HFF-Myc (cell line): ENCODE data around the gene DCAF10.

Source experiments
- DNase-seq: peaks from one replicate; pipeline ENCODE4 v3.0.0-alpha.2; 2011; ENCODE audit warnings: low read depth; ENCODE audit errors: extremely low read depth
- H3K4me3 ChIP-seq: replicated peaks from 2 replicates; pipeline ENCODE4 v1.5.1; 2011; ENCODE audit warnings: low read depth, mild to moderate bottlenecking, control low read depth, low read length
- TF ChIP-seq, protein P1 (sequence below): IDR thresholded peaks from 2 replicates; pipeline ENCODE4 v1.5.1; 2012; ENCODE audit warnings: mild to moderate bottlenecking, low read depth, low read length, control low read depth; ENCODE audit errors: missing control alignments

Gene DCAF10

DNA sequence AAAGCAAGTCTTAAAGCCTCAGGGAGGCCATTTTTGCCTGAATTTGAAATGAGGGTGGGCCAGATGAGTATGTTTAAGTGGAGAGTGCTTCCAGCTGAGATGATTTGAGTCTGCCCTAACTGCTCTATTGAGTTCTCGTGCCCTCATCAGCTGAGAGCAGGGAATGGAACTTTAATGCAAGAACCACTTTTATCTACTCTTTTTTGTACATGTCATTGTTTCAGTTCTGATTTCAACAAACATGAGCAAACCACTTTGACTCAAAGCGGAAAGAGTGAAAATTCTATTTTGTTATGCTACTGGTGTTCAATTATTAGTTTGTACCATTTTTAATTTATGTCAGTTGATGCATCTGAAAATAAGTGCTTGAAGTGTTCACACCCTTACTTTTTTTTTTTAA is 35.8 kb downstream of the DCAF10 start:
- no peak for DNase-seq
- TF ChIP-seq, protein P1, sequence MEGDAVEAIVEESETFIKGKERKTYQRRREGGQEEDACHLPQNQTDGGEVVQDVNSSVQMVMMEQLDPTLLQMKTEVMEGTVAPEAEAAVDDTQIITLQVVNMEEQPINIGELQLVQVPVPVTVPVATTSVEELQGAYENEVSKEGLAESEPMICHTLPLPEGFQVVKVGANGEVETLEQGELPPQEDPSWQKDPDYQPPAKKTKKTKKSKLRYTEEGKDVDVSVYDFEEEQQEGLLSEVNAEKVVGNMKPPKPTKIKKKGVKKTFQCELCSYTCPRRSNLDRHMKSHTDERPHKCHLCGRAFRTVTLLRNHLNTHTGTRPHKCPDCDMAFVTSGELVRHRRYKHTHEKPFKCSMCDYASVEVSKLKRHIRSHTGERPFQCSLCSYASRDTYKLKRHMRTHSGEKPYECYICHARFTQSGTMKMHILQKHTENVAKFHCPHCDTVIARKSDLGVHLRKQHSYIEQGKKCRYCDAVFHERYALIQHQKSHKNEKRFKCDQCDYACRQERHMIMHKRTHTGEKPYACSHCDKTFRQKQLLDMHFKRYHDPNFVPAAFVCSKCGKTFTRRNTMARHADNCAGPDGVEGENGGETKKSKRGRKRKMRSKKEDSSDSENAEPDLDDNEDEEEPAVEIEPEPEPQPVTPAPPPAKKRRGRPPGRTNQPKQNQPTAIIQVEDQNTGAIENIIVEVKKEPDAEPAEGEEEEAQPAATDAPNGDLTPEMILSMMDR: no peak
- H3K4me3 ChIP-seq: no peak overlapping the region

DNA sequence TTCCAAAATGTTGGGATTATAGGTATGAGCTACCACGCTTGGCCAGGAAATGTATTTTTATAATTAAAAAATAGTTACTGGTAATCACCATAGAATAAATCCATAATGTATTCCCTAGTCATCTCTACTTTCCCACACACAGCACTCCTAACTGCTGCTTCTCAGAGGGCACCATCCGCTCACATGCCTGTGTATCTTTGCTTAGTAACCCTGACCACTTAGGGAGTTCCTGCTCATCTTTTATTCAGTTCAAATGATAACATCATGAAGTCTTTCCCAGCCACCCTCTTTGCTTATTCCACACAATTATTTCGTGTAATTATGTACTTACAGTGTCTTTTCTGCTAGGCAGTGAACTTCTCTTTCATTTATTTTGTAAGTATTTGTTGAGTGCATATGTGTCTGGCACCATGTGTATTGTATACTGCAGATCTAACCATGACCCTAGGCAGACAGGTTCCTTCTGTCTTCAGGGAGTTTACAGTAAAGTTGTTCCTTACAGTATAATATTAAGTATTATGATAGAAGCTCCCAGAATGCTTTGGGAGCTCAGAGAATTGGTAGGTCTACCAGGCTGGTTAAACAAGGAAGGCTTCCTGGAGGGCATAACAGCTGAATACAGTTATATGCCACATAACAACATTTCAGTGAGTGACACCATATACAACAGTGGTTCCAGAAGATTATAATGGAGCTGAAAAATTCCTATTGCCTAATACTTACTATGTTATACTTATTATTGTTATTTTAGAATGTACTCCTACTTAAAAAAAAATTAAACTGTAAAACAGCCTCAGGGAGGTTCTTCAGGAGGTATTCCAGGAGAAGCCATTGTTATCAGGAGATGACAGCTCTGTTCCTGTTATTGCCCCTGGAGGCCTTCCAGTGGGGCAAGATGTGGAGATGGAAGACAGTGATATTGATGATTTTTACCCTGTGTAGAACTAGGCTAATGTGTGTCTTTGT is 39.2 kb downstream of the DCAF10 start:
- no peak for DNase-seq
- no peak overlapping the region for H3K4me3 ChIP-seq
- TF ChIP-seq, protein P1: no peak

DNA sequence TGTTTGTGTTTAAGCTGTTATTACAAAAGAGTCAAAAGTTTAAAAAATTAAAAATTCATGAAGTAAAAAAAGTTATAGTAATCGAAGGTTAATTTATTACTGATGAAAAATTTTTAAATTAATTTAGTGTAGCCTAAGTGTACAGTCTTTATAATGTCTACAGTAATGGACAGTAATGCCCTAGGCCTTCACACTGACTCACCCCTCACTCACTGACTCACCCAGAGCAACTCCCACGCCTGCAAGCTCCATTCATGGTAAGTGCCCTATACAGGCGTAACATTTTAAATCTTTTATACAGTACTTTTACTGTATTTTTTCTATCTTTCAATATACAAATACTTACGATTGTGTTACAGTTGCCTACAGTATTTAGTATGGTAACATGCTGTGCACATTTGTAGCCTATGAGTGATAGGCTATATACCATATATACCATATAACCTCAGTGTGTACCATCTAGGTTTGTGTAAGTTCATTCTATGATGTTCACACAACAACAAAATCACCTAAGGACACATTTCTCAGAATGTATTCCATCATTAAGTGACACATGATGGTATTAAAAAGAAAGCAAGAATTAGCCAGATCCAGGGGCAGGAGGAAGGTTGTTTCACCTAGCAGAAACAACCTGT is 40.1 kb downstream of the DCAF10 start:
- TF ChIP-seq, protein P1: no peak
- DNase-seq: peak; percentile 22
- no peak overlapping the region for H3K4me3 ChIP-seq

DNA sequence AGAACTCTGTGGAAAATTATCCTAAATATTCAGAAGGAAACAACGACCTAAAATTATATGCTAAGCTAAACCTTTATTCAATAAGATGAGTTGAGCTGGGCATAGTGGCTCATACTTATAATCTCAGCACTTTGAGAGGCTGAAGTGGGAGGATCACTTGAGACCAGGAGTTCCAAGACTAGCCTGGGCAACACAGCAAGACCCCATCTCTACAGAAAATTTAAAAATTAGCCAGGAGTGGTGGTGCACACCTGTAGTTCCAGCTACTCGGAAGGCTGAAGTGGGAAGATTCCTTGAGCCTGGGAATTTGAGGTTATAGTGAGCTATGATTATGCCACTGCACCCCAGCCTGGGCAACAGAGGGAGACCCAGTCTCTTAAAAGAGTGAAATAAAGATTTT is 51.6 kb downstream of the DCAF10 start:
- no peak overlapping the region for H3K4me3 ChIP-seq
- DNase-seq: no peak
- TF ChIP-seq, protein P1: no peak

DNA sequence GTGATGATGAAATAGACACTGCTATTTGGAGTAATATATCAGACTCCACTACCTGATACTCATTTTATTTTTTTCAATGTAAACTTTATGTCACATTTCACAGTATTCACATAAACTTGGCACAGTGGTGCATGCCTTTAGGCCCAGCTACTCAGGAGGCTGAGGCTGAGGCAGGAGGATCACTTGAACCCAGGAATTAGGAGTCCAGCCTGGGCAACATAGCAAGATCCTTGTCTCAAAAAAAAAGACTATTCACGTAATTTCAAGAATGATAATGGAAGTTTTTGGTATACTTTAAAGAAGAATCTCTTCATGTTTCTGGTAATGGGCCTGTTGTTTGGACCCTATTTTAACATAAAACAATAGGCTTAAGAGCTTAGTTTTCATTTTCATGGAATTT is 56.0 kb downstream of the DCAF10 start:
- TF ChIP-seq, protein P1: no peak
- DNase-seq: no peak
- H3K4me3 ChIP-seq: no peak overlapping the region

DNA sequence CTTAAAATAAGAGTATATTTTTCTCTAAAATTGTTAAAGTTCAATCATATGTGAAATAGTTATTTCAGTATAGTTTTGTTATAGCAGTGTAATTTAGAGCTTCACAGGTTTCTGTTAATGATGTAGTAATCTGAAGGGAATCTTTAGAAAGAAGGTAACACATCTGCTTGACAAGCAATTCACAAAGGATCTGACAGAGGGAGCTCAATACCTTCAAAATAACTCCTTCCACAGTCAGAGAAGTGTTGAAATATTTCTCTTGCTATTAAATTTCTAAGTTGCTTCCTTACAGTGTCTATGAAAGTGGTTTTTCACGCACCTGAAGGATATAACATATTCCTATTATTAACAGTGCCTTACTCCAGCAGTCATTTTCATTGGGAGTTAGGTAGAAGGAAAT is 58.4 kb downstream of the DCAF10 start:
- no peak for DNase-seq
- no peak overlapping the region for H3K4me3 ChIP-seq
- TF ChIP-seq, protein P1: no peak
